Bone marrow (tissue), 2 donors: ENCODE results near the gene SLC6A17.

ENCODE experiments used
- DNase-seq, 2 donors: peaks; one replicate each; lab custom pipeline; 2025; lab: John Stamatoyannopoulos, UW

SLC6A17 gene

GRCh38 chr1:110242062-110242461 lies 91.8 kb downstream of the SLC6A17 start:
- DNase-seq, result no peak

GRCh38 chr1:110242731-110243130 lies 92.4 kb downstream of the SLC6A17 start:
- DNase-seq, result no peak

GRCh38 chr1:110243146-110243545 lies 92.9 kb downstream of the SLC6A17 start:
- DNase-seq, result no peak

- DNase-seq, result peak in 1 of 2 donors; percentile 49
These were observed 93.3 kb downstream of the SLC6A17 start for GRCh38 chr1:110243574-110243973.

- no peak for DNase-seq
These were observed 95.8 kb downstream of the SLC6A17 start for GRCh38 chr1:110245876-110246620.

GRCh38 chr1:110248746-110249145 lies 98.5 kb downstream of the SLC6A17 start:
- no peak for DNase-seq

- DNase-seq, result no peak
These were observed 99.0 kb downstream of the SLC6A17 start for GRCh38 chr1:110249256-110249655.

- DNase-seq, result no peak
These were observed 99.7 kb downstream of the SLC6A17 start for GRCh38 chr1:110250008-110250407.

- DNase-seq, result no peak
These were observed 100.5 kb downstream of the SLC6A17 start for GRCh38 chr1:110250749-110251148.
